GM19240 (cell line): ENCODE measurements around the gene SESN3.
"Not testable (repeated sequence)": the region's sequence is repeated elsewhere in the genome, so short reads cannot be mapped to it uniquely, and the experiment has no call there.

Experiments used
- DNase-seq: peaks from one replicate; pipeline ENCODE4 v3.0.0; 2011; ENCODE audit warnings: low spot score; ENCODE audit not compliant: insufficient read length

Gene SESN3

GRCh38 chr11:95222817-95223216, 8.2 kb downstream of the SESN3 start:
- no peak for DNase-seq

GRCh38 chr11:95219599-95219998, 11.4 kb downstream of the SESN3 start:
- DNase-seq, result no peak

DNA sequence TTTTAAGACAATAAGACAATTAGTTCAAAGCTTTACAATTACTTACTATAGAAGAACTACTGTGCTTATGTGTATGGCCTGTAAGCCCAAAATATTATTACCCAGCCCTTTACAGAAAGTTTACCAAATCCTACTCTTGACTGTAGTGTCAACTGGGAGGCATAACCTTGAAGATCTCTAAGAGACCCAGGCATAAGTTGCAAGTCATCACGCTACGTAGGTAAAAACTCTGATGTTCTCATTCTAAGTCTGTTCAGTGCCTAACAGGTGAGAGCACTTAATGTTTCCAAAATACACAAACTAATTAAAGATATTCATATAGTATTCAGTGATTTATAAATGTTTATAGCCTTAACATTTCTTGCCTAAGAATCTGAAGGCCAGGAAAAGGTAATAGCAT, 12.9 kb downstream of the SESN3 start:
- DNase-seq, result no peak

GRCh38 chr11:95212609-95213008, 18.4 kb downstream of the SESN3 start:
- no peak for DNase-seq

DNA sequence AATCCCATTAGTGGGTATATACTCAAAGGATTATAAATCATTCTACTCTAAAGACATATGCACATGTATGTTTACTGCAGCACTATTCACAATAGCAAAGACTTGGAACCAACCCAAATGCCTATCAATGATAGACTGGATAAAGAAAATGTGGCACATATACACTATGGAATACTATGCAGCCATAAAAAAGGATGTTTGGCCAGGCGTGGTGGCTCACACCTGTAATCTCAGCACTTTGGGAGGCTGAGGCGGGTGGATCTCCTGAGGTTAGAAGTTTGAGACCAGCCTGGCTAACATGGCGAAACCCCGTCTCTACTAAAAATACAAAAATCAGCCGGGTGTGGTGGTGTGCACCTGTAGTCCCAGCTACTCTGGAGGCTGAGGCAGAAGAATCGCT, 21.5 kb downstream of the SESN3 start:
- DNase-seq, result not testable (repeated sequence)

DNA sequence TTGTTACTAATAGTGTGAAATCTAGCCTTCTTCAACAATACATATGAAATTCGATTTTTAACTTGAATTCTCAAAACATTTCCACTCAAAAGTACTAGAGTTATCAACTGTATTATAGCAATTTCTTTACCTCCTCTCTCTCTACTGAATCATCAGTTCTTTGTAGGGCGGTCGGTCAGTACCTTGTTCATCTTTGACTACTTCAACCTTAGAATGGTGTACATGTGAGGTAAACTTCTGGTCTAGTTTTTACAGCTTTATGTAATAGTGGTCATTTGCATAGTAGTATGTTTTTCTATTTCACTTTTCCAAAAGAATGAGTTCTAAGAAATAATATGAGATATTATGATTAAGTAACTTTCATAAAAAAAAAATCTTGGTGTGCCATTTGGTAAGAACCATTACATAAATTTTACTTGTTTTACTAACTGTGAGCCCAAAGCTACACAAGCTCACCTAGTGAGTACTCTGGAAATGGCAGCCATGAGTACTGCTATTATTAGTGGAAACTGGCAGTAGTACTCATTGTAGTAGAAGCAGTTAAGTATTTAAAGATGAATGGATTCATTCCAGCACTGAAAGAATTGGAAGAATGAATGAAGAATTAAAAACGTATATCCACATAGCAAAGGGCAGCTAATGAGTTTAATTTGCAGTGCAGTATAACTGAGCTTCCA, 30.1 kb downstream of the SESN3 start:
- no peak for DNase-seq

GRCh38 chr11:95195831-95196230, 35.2 kb downstream of the SESN3 start:
- DNase-seq, result no peak

- no peak for DNase-seq
These were observed 37.5 kb downstream of the SESN3 start for GRCh38 chr11:95193541-95193940.

GRCh38 chr11:95192717-95193116, 38.3 kb downstream of the SESN3 start:
- DNase-seq, result no peak

DNA sequence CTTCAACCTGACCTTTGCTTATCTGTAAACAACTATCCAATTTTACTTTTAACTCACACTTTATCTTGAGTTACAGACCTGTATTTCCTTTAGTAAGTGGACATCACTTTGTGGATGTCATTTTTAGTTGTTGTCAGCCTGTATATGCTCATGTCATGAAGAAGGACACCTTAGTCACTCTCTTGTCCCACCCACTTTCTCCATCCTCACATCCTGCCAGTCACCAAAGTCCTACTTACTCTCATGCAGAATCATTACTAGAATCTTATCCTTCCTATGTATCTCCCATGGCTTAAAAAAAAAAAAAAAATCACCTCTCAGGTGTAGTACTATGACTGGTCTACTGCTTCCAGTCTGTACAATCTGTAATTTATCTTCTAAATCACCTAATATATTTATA, 43.3 kb downstream of the SESN3 start:
- DNase-seq, result no peak

GRCh38 chr11:95182397-95182796, 48.6 kb downstream of the SESN3 start:
- no peak for DNase-seq

GRCh38 chr11:95175818-95176380, 55.1 kb downstream of the SESN3 start:
- no peak for DNase-seq

GRCh38 chr11:95170294-95170693, 60.7 kb downstream of the SESN3 start:
- no peak for DNase-seq

DNA sequence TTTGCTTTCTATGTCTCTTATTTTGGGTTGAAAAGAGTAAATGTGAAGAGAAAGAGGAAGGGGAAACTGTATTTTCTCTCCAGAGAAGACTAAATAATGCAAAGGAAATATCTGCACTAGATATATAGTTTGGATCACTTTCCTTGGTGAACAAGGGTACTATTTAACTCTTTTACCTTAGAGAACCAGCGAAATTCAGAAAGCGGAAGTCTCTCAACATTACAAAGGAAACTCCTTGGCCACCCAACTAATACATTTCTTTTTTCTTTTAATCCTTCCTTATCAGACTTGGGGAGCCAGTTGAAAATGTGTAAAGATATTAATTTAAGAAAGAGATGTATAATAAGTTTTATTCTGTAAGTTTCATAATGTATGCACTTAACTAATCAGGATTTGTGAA, 64.2 kb downstream of the SESN3 start:
- DNase-seq, result no peak

GRCh38 chr11:95165638-95166037, 65.4 kb downstream of the SESN3 start:
- DNase-seq, result no peak

DNA sequence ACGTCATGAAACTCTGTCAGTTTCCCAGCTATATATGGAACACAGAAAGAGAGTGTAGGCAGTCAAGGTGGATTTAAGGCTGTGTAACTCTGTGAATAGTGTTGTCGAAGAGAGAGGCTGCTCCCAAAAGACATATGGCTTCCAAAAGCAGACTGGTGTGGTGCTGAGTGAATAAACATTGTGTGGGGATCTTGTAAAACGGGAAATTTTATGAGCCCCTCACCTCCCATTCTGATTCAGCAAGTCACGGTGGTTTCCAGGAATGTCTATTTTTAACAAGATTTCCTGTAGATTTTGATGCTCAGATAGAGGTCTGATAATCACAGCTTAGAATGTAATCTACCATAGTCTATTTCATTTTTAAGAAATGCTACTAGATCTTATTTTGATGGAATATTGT, 67.9 kb downstream of the SESN3 start:
- DNase-seq, result no peak

- DNase-seq, result no peak
These were observed 69.8 kb downstream of the SESN3 start for GRCh38 chr11:95161248-95161647.

- DNase-seq, result no peak
These were observed 73.2 kb downstream of the SESN3 start for GRCh38 chr11:95157824-95158223.

DNA sequence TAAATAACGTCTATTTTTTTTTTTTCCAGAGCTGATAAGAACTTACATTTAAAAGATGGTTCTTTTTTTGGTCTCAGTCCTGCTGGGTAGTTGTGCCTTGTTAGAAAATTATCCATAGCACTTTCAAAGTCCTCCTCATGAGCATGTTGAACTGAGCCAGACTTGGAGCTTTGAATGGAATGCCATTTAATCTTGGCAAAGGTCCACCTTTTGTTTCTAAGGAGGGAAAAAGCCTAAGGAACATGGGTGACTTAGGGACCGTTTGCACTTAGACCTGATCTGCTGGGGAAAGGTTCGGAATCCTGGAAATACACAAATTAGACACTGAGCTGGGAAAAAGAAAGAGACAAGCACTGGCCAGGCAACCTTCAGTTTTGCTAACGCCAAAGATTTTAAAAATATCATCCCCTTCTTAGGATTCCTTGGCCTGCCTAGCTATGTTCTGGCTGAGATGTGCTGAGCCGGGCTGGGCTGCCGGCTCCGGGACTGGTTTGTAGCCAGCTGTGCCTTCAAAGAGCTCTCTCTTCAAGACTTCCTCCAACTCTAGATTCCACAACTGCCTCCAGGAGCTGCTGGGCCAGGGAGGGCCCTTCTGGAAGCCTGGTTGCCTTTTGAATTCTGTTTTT, 74.0 kb downstream of the SESN3 start:
- no peak for DNase-seq

DNA sequence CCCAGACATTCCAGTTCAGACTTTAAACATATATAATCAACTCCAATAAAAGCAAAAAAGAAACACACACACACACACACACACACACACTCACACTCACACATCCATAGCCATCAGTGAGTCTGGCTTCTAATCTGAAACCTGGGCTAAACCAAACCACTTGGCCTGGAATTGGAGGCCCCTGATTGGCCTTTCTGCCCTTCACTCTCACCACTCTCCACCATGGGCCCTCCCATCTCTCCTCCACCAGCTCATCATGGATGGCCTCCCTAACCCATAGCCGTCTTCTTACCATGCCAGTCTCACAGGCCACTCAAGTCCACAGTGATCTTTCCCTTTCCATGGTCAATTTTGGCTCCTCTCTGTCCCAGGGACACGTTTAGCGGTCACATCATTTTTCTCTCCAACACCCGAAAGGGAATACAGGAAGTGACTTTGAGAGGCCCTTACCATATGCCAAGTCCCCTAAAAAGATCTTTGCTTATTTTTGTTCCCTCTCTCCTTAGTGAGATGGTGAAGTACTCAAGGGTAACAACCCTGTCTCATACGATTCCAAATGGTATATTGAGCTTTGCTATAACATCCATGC, 74.8 kb downstream of the SESN3 start:
- no peak for DNase-seq

GRCh38 chr11:95155385-95155784, 75.6 kb downstream of the SESN3 start:
- DNase-seq, result no peak

- peak; percentile 57 for DNase-seq
These were observed 76.5 kb downstream of the SESN3 start for GRCh38 chr11:95154514-95154913.

DNA sequence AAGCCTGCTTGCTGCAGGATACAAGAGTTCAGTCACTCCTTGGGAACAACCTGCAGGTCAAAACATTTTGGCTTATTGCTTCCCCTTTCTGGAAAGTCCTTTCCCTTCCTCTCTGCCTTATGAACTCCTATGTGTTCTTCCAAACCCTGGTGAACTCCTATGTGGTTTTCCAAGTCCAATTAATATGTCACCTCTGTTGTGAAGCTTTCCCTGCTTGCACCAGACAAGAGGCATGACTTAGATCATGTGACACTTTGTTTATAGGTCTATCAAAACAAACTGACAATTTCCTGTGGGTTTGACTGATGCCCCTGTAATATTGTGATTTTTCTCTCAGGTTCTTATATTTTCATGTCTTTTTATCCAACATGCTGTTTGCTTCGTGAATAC, 77.2 kb downstream of the SESN3 start:
- DNase-seq, result no peak
